Stimulated activated CD4-positive, alpha-beta T cell treated with anti-CD3 and anti-CD28 coated beads, TNF-alpha, amount 100 ng/mL, for 1 hour (primary cell): ENCODE results near the gene PLCB3.

ENCODE experiments used
- DNase-seq, 3 donors: peaks; one replicate each; pipeline ENCODE4 v3.0.0-alpha.2; 2020; ENCODE audit warnings: low read depth in 3 of 3, low spot score in 1 of 3

Gene PLCB3

DNA sequence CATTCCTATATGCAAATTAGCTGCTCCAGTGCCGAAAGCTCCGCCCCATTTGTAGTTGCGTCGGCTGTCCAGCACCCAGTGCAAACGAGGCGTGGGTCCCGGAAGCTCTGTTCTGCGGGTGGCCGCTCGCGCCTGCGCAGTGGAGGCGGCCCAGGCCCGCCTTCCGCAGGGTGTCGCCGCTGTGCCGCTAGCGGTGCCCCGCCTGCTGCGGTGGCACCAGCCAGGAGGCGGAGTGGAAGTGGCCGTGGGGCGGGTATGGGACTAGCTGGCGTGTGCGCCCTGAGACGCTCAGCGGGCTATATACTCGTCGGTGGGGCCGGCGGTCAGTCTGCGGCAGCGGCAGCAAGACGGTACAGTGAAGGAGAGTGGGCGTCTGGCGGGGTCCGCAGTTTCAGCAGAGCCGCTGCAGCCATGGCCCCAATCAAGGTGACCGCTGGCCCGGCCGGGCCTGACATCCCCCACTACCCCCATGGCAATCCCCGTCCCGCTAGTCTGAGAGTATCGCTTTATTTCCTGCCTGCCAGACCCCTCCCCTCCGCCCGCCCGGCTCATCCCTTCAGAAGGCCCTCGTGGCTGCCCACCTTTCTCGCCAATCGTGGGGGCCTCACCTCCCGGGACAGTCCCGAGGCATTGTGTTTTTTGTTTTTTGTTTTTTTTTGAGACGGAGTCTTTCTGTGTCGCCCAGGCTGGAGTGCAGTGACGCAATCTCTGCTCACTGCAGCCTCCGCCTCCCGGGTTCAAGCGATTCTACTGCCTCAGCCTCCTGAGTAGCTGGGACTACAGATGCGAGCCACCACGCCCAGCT lies 66.8 kb downstream of the PLCB3 start, which contains the start of gene PRDX5:
PRDX5 (plus strand) TSS at position 161 of the 805 bp plus-strand sequence; CDS start at position 256, 95 bp downstream.
- DNase-seq, result peak; percentile 86 to 91 (median 88)
